Mucosa of descending colon (tissue), 3 donors: ENCODE data around the gene FGF18. TPM values are rescaled to one million over a fixed set of nuclear protein-coding genes. Genes with fewer than 3 reads are reported as not detected.
"Not testable (repeated sequence)": the region's sequence is repeated elsewhere in the genome, so short reads cannot be mapped to it uniquely, and the experiment has no call there.

ENCODE experiments used
- ATAC-seq: fragments of 200-7000 bp; cut with Tn5 transposase; one replicate; pipeline ENCODE4 v1.9.1; 2020; ENCODE audit warnings: mild to moderate bottlenecking, moderate library complexity
- DNase-seq, 3 donors: peaks; one replicate each; pipeline ENCODE4 v3.0.0-alpha.2; 2020
- H3K36me3 ChIP-seq: fragments of 200-600 bp; one replicate; pipeline ENCODE4 v1.8.0; 2021; ENCODE audit warnings: low read depth, mild to moderate bottlenecking
- H3K4me1 ChIP-seq: fragments of 200-600 bp; one replicate; pipeline ENCODE4 v1.8.0; 2021; ENCODE audit warnings: low read depth, mild to moderate bottlenecking
- H3K4me3 ChIP-seq: fragments of 200-600 bp; one replicate; pipeline ENCODE4 v1.8.0; 2021; ENCODE audit warnings: mild to moderate bottlenecking
- H3K9me3 ChIP-seq: fragments of 200-600 bp; one replicate; pipeline ENCODE4 v1.8.0; 2021; ENCODE audit warnings: mild to moderate bottlenecking
- intact Hi-C, 2 donors: fragments of 100-400 bp; cut with DNase I in 1 of 2; cut with micrococcal nuclease in 1 of 2; formaldehyde crosslinking; loops; one replicate each; pipeline versions ENCODE4 v1.11.0 to v1.11.1; 2022; cut with DNase I, micrococcal nuclease
- total RNA-seq, 3 donors: library from RNA; stranded (reverse); fragmentation: NEBNext Ultra II Directional in 2 of 3; extraction: Animal tissue kit (Norgen Biotek cat#: 25700) in 2 of 3; gene quantifications; one replicate each; pipeline versions ENCODE4 v1.2.1 to v1.2.4, GENCODE V29; 2021 to 2023
- TF ChIP-seq, protein P1 (sequence below): fragments of 200-600 bp; IDR thresholded peaks from one replicate; pipeline ENCODE4 v1.8.0; 2022; ENCODE audit warnings: antibody characterized with exemption, mild to moderate bottlenecking
- donor health status: DM: no; HTN: no; CAD: no; lungs with moderate emphysema.
- donor health status: DM: no; HTN: no; CAD: no.
- donor health status: DM: no; HTN: yes; CAD: no.

FGF18 gene
- total RNA-seq, 3 donors from 2014 or later, result 0.16 to 0.63 TPM; not detected in 1

DNA sequence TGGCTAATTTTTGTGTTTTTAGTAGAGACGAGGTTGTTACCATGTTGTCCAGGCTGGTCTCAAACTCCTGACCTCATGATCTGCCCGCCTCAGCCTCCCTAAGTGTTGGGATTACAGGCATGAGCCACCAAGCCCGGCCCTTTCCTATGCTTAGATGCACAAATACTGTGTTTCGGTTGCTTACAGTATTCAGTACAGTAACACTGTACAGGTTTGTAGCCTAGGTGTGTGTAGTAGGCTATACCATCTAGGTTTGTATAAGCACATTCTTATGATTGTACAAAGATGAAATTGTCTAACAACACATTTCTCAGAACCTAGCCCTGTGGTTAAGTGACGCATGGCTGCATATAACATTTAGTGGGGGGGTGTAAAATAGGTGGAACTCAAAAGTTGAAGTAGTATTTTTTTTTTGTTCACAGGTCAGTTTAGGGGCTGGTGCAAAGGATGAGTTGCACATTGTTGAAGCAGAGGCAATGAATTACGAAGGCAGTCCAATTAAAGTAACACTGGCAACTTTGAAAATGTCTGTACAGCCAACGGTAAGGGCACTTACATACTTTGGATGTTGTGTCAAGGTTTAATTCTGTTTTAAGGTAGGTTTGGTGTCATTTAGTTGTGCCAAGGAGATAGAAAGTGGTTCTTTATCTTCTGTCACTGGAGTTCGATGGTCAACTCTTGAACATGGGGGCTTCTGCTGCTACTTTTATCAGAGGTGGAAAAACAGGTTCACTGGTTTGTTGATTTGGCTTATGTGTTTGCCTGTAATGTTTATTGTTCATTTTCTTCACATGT is 28.4 kb upstream of the FGF18 start:
- TF ChIP-seq, protein P1, sequence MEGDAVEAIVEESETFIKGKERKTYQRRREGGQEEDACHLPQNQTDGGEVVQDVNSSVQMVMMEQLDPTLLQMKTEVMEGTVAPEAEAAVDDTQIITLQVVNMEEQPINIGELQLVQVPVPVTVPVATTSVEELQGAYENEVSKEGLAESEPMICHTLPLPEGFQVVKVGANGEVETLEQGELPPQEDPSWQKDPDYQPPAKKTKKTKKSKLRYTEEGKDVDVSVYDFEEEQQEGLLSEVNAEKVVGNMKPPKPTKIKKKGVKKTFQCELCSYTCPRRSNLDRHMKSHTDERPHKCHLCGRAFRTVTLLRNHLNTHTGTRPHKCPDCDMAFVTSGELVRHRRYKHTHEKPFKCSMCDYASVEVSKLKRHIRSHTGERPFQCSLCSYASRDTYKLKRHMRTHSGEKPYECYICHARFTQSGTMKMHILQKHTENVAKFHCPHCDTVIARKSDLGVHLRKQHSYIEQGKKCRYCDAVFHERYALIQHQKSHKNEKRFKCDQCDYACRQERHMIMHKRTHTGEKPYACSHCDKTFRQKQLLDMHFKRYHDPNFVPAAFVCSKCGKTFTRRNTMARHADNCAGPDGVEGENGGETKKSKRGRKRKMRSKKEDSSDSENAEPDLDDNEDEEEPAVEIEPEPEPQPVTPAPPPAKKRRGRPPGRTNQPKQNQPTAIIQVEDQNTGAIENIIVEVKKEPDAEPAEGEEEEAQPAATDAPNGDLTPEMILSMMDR, result no peak

DNA sequence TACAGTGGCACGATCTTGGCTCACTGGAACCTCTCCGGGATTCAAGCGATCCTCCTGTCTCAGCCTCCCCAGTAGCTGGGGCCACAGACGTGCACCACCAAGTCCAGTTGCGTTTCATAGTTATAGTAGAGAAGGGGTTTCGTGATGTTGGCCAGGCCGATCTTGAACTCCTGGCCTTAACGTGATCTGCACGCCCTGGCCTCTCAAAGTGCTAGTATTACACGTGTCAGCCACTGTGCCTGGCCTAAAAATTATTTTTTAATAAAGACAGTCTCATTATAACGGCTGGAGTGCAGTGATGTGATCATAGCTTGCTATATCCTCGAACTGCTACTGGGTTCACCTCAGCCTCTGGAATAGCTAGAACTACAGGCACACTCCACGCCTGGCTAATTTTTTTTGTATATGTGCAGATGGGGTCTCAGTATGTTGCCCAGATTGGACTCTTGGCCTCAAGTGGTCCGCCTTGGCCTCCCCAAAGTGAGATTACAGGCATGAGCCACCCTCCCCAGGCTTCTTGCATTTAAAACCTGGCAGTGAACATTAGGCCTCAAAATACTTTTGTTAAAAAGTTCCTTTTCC is 27.4 kb upstream of the FGF18 start:
- TF ChIP-seq, protein P1, result no peak
- no peak for DNase-seq
- intact Hi-C loops, result no loop called here

More for the DNA sequence above, 28.4 kb upstream of the FGF18 start:
- DNase-seq, result no peak
- no peak for ATAC-seq
- peaks cover 18% of the 10 kb centered on the region for H3K4me1 ChIP-seq
- no peaks in the 10 kb centered on the region for H3K9me3 ChIP-seq
- no peak overlapping the region for H3K4me3 ChIP-seq
- intact Hi-C loops, result no loop called here
- H3K36me3 ChIP-seq, result peaks cover 5% of the 10 kb centered on the region

DNA sequence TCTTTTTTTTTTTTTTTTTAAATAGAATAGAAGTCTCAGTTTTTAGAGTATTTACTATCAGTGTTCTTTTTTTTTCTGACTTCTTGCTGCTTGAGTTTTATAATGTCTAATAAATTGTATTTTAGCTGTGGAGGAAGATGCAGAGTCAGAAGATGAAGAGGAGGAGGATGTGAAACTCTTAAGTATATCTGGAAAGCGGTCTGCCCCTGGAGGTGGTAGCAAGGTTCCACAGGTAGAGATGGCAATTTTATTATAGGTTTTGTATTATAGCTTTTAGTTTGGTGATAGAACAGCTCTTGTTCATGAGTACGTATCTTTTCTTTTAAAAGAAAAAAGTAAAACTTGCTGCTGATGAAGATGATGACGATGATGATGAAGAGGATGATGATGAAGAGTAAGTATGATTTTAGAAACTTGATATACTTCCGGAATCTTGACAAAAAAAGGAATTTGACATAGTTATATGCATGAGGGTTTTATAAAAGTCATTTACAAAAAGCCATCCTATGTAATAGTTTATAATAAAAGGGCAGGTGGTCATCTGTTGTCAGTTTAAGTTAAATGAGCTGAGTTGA is 26.8 kb upstream of the FGF18 start:
- Histone ChIP-seq H3K4me1 (peaks cover 22% of the 10 kb centered on the region), H3K4me3 (no peak overlapping the region), H3K36me3 (no peaks in the 10 kb centered on the region), H3K9me3 (no peaks in the 10 kb centered on the region)
- DNase-seq (no peak), ATAC-seq (no peak)
- TF ChIP-seq, protein P1, result no peak
- intact Hi-C loops, result no loop called here

More for the DNA sequence above, 27.4 kb upstream of the FGF18 start:
- H3K9me3 ChIP-seq, result no peaks in the 10 kb centered on the region
- H3K4me1 ChIP-seq, result peaks cover 22% of the 10 kb centered on the region
- no peak for ATAC-seq
- no peak overlapping the region for H3K4me3 ChIP-seq
- H3K36me3 ChIP-seq, result peaks cover 5% of the 10 kb centered on the region

DNA sequence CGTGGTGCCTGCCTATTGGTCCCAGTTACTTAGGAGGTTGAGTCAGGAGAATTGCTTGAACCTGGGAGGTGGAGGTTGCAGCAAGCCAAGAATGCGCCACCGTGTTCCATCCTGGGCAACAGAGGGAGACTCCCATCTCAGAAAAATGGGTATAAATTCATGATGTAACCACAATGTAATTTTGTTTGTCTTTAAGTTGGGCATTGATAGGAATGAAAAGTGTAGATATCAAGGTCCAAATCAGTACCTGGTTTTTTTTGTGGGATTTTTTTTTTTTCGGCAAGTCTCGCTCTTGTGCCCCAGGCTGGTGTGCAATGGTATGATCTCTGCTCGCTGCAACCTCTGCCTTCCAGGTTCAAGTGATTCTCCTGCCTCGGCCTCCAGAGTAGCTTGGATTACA is 24.4 kb upstream of the FGF18 start:
- peaks cover 10% of the 10 kb centered on the region for H3K4me1 ChIP-seq
- TF ChIP-seq, protein P1, result no peak
- no peak overlapping the region for H3K4me3 ChIP-seq
- ATAC-seq (no peak), DNase-seq (no peak)
- intact Hi-C loops, result no loop called here
- no peaks in the 10 kb centered on the region for H3K9me3 ChIP-seq
- H3K36me3 ChIP-seq, result no peaks in the 10 kb centered on the region

DNA sequence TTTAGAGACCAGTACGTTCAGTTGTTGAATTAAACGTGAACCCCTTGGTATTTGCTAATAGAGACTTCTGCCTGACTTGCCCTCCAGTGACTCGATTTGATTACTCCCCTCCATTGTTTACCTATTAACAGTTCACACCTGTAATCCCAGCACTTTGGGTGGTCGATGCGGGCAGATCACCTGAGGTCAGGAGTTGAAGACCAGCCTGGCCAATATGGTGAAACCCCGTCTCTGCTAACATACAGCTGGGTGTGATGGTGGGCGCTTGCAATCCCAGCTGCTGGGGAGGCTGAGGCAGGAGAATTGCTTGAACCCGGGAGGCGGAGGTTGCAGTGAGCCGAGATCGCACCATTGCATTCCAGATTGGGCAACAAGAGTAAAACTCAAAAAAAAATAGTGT is 22.9 kb upstream of the FGF18 start:
- H3K4me1 ChIP-seq, H3K9me3 ChIP-seq, ATAC-seq, DNase-seq, H3K36me3 ChIP-seq, H3K4me3 ChIP-seq, intact Hi-C loops: not testable (repeated sequence)

DNA sequence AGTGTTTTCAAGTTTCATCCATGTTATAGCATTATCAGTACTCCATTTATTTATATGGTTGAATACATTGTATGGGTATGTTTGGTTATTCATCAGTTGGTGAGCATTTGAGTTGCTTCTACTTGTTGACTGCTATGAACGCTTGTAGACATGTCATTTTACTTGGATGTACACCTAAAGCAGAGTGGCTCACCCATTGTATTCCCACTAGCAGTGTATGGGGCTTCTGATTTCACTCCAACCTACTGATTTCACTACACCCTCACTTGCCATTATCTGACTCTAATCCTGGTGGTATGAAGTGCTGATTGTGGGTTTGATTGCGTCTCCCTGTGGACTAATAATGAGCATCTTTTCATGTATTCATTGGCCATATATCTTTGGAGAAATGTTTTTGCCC is 22.3 kb upstream of the FGF18 start:
- TF ChIP-seq, protein P1, result no peak
- no peak overlapping the region for H3K4me3 ChIP-seq
- intact Hi-C loops, result no loop called here
- H3K9me3 ChIP-seq, result no peaks in the 10 kb centered on the region
- DNase-seq (no peak), ATAC-seq (no peak)
- peaks cover 4% of the 10 kb centered on the region for H3K36me3 ChIP-seq
- peaks cover 3% of the 10 kb centered on the region for H3K4me1 ChIP-seq
